Measurements from ENCODE around the gene FSTL5.
A peak's percentile ranks its signal among the peaks of the same experiment; 100 is the strongest.

Gene FSTL5

GRCh38 chr4:162102713-162103112 lies 61.1 kb downstream of the FSTL5 start:
- DNase-seq, result no peak

GRCh38 chr4:162101337-162101736 lies 62.5 kb downstream of the FSTL5 start:
- DNase-seq, result no peak

GRCh38 chr4:162075726-162076125 lies 88.1 kb downstream of the FSTL5 start:
- DNase-seq, result peak; percentile 7 to 35 (median 12)

DNA sequence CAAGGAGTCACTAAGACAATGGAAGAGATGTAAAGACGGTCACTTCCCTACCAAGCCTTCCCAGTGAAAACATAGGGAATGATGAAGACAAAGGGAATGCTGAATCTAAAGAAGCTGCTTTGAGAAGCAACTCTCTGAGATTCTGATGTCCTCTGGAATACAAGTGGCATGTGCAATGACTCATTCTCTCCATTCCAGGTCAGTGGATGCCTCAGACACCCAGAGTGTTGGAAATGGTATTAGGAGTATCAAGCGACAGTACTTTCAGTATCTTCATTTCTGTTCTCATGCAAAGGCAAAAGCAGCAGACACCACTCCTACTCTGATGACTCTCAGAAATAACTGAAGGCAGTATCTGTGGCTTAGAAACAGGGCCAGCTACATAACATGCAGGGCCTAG lies 102.6 kb downstream of the FSTL5 start:
- DNase-seq, result no peak

DNA sequence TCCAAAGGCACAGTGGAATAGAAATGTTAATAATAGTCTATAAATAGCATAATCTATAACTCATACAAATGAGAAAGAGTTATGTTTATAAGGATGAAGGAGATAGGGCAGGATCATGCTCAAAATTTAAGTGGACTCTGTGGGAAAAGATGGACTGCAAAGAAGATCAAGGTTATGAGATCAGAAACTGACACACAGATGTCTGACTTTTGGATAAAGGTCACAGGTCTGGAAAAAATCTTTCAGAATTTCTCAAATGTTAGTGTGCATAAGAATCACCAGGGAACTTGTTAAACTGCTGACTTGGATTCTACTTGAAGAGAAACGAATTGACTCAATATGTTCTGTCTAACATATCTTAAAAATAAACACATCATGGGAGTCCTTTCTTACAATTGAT lies 104.1 kb downstream of the FSTL5 start:
- no peak for DNase-seq

DNA sequence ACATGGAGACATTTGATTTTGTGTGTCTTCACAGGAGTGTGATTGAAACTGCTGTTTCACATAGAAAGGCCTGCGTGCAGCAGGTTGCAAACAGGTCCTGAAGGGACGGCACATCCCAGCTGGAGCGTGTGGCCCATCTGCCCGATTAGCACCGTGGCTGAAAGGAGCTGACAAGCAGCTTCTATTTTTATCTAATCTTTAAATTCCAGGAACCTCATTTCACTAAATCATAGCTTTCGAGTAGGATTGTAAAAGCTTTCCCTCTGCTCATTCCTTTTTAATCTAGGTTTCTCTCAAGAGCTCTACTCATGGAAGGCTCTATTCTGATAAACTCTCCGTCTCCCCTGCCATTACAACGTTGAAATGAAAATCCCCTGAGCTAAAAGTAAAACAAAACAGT lies 106.8 kb downstream of the FSTL5 start:
- no peak for DNase-seq

- no peak for DNase-seq
Observed at GRCh38 chr4:162046135-162046534, 117.7 kb downstream of the FSTL5 start.

DNA sequence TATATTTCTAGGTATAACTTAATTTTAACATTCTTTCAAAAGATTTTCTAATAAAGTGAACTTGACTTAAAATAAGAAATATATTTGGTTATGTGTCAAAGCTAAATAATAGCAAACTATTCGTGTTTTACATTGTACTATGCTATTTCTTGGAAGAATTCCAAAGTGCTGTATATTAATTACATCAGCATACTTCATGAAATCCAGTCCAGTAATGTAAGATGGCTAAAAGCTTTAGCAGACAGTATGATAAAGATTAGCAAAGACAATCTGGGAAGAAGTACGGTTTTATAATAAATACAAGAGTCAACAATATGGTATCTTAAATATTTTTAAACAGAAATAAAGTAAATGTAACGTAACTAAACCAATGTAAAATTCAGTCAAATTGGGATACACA lies 125.7 kb downstream of the FSTL5 start:
- no peak for DNase-seq

DNA sequence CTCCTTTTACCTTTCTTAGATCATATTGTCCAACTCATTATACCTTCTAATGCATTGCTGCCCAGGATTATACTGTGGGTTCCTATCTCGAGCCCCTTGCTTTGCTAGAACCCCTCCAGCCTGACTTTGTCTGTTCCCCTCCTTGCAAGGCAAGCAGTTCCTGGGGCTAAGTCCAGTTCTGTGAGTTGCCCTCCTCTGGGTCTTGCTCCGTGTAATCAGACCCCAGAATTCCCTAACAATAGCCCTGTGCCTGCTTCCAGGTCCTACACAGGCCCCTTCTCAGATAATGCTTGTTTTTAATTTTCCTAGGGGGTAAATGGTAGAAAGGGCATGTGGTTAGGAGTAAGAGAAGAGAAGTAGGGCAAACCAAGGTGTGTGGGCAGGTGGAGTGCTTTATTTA lies 145.9 kb downstream of the FSTL5 start:
- DNase-seq, result no peak

GRCh38 chr4:162016991-162017390 lies 146.8 kb downstream of the FSTL5 start:
- DNase-seq, result no peak

DNA sequence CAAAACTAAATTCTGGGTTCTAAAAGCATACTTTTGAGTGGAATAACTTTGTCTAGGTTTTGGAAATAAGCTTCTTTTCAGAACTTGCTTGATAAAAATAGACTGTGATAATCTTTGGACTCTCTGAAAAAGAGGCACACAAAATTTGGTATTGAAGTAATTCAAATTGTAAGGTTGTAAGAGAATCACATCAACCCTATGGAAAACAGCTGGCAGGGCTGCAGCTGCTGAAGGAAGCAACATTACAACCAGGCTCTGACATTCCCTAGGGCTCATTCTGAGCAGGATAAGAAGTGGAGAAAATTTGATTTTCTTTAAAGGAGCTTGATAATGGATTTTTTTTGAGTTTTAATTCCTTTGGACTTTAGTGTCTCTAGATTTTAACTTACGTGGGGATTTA lies 147.6 kb downstream of the FSTL5 start:
- DNase-seq, result no peak

DNA sequence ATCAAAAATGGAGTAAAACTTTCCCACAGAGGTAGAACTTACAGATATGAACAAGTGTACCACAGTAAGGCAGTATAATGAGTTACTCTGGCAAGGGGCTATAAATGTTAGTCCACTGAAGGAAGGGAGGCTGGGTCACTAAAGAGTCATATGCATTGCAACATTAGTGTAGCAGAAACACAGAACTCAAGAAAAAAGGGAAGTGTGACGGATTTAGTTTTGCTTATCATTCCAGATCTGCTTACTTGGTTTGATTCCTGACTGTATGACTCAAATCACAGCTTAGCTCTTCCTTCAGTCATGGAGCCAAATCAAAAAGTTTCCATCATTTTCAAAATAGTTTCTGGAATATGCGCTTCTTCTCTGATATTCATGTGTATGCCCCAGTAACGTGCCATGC lies 148.7 kb downstream of the FSTL5 start:
- peak; percentile 43 to 75 (median 61) for DNase-seq

DNA sequence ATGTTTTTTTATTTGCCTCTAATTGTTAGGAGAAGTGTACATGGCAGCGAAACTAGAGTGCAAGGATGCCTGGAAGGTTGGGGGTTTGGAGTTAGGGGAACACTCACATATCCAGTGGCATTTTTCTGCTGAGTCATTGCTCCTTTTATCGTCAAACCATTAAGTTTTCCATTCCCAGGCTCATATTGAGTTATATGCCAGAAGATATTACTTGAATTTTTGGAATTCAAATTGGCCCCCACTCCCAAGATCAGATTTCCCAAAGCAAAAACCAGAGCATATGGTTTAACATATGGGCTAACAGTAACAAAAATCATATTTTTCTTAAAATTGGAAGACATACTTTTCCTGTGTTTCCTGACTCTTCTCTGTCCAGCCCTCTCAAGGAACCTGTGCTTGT lies 152.7 kb downstream of the FSTL5 start:
- no peak for DNase-seq

GRCh38 chr4:162010362-162010761 lies 153.4 kb downstream of the FSTL5 start:
- no peak for DNase-seq

- DNase-seq, result no peak
Observed at GRCh38 chr4:161992317-161992716, 171.5 kb downstream of the FSTL5 start.

DNA sequence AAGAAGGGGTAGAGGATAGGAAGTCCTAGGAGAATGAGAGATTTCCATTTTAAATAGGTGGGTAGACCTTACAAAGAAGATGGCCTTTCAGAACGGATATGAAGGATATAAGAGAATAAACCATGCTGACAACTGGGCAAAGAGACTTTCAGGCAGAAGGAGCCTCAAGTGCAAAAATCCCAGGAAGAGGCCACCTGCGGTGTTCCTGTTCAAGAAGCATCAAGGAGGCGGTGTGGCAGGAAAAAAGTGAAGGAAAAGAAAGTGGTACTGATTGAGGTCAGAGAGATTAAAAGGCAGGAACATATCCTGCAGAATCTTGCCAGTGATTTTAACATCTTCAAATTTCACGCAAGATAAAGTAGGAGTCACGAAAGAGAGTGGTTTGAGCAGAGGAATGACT lies 172.0 kb downstream of the FSTL5 start:
- no peak for DNase-seq

GRCh38 chr4:161990721-161991120 lies 173.1 kb downstream of the FSTL5 start:
- DNase-seq, result no peak

- no peak for DNase-seq
Observed at GRCh38 chr4:161988946-161989345, 174.9 kb downstream of the FSTL5 start.

DNA sequence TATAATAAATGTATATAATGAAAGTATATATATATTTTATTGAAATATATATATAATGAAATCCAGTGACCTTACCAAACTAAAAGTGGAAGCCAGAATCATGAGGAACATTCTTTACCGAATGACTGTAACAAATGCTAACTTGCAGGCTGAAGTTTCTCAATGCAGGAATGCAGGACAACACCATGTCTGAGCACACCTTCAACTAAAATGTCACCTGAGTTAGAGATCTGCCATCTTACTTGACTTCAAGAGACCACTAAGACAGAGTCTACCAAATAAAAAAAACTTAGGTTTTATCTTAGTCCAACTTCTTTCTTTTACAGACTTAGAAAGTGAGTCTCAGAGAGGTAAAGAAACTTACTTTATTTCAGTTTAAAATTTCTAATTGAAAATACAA lies 176.2 kb downstream of the FSTL5 start:
- no peak for DNase-seq

DNA sequence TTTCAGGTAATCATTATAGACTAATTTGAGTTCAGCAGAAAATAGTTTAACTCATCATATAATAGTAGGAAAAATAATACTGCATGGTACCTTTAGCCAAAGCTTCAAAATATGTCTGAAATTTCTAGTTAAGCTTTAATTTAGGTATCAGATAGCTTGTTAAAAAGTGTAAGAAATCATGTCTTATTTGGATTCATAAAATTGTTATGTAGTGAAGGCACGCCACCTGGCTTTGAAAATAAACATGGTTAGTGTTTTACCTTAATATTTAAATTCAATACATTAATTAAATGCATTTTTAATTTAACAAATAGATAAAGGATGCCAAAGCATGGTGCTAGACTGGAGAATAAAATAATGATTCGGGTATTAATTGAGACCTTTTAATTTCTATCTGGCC lies 211.4 kb downstream of the FSTL5 start:
- DNase-seq, result peak in 1 of 3 donors; percentile 2

GRCh38 chr4:161949946-161950725 lies 213.7 kb downstream of the FSTL5 start:
- no peak for DNase-seq

- DNase-seq, result no peak
Observed at GRCh38 chr4:161948026-161948770, 215.6 kb downstream of the FSTL5 start.

DNA sequence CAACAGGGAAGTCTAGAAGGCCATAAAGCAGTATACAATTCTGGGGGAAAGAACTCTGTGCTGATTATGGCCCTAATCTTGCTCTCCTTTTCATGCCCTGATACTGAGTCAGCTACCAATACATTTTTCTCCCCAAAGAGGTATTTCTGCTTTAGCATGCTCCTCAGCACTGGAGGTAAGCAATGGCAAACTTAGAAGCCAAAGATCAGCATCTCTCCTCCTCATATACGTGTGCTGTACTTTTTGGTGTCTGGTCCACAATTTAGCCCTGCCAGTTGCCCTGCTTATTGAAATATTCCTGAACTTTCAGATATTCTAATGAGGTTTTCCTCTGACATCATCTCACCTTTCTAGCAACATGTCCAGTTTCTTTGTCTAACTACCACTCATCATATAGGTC lies 226.2 kb downstream of the FSTL5 start:
- no peak for DNase-seq

Data from suppressor macrophage treated with lipopolysaccharide for 1 hour (primary cell).